ENCODE results near the gene TIAL1. TPM values are rescaled to one million over a fixed set of nuclear protein-coding genes. Genes with fewer than 3 reads are reported as not detected.

TIAL1 gene
- total RNA-seq, 1 experiment from 2014 or later: 220 TPM

DNA sequence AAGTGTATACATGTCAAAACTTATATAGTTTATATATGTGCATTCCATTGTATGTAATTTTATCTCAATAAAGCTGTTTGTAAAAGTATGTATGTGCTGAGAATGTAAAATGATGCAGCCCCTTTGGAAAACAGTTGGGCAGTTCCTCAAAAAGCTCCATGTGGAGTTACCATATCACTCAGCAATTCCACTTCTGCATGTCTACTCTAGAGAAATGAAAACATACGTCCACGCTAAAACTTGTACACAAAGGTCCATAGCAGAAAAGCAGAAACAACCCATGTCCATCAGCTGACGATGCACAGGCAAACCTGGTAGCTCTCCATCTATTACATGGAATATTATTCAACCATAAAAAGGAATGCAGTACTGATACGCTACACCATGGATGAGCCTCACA is 45.9 kb downstream of the TIAL1 start:
- POLR2A ChIA-PET: no interaction called here
- H3K4me3 ChIP-seq (replicated peaks in 1 of 2; ENCODE audit: low read depth in 1 of 2, low read length in 2 of 2): no peak overlapping the region
- BruUV-seq (replicated peaks): no TSS peak
- no peak overlapping the region for H3K4me2 ChIP-seq (ENCODE audit: low read length)
- H3K9me3 ChIP-seq (ENCODE audit: control insufficient read depth in 1 of 2, insufficient read depth in 1 of 2, low read depth in 1 of 2, low read length in 2 of 2): no peaks in the 10 kb centered on the region
- H3K9me2 ChIP-seq (ENCODE audit: insufficient read depth): no peaks in the 10 kb centered on the region
- peaks cover 7% of the 10 kb centered on the region; the same call in 1 of the 2 replicates for H3K27me3 ChIP-seq (ENCODE audit: insufficient read depth, low read length)
- no peak overlapping the region for H3K9ac ChIP-seq (ENCODE audit: low read length)
- H3K36me3 ChIP-seq (ENCODE audit: control insufficient read depth in 1 of 2, insufficient read depth in 2 of 2, low read length in 2 of 2): no peaks in the 10 kb centered on the region
- CTCF ChIA-PET: no interaction called here
- H3K4me1 ChIP-seq (ENCODE audit: control insufficient read depth in 1 of 2, insufficient read depth in 2 of 2, low read length in 2 of 2): peaks cover 6 to 7% of the 10 kb centered on the region in 2 experiments; a peak in 3 of 4 replicates
- RAD21 ChIA-PET (ENCODE audit: low non-redundant PET in 1 of 2, low total read pairs in 2 of 2, uncharacterized antibody in 2 of 2, unreplicated experiment in 2 of 2): no interaction called here
- H4K20me1 ChIP-seq (ENCODE audit: insufficient read depth): no peaks in the 10 kb centered on the region
- no peak for ATAC-seq
- no peak for TF ChIP-seq EGR1 (IDR thresholded peaks at IDR 0.05; ENCODE audit: low read depth)
- no peak for TF ChIP-seq EZH2phosphoT487 (IDR thresholded peaks at IDR 0.05; ENCODE audit: borderline replicate concordance)
- TF ChIP-seq, protein P1, sequence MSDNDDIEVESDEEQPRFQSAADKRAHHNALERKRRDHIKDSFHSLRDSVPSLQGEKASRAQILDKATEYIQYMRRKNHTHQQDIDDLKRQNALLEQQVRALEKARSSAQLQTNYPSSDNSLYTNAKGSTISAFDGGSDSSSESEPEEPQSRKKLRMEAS (IDR thresholded peaks at IDR 0.05): no peak
- TF ChIP-seq SP1 (IDR thresholded peaks at IDR 0.05; ENCODE audit: low read depth): no peak
- TF ChIP-seq FOSL1 (IDR thresholded peaks at IDR 0.05; ENCODE audit: low read depth): no peak
- no peak for TF ChIP-seq POLR2AphosphoS5 (IDR thresholded peaks at IDR 0.05; ENCODE audit: low read depth, low read length)
- TF ChIP-seq CEBPB (IDR thresholded peaks at IDR 0.05; ENCODE audit: low read depth): no peak
- TF ChIP-seq ZNF274 (IDR thresholded peaks at IDR 0.05; ENCODE audit: low read depth, low read length): no peak
- TF ChIP-seq SIN3A (IDR thresholded peaks at IDR 0.05; ENCODE audit: low read depth): no peak
- no peak for DNase-seq (ENCODE audit: low read depth, low spot score)
- H3K79me2 ChIP-seq (ENCODE audit: insufficient read depth, low read length): no peaks in the 10 kb centered on the region
- H3K27ac ChIP-seq (ENCODE audit: low read depth, low read length): no peak overlapping the region
- intact Hi-C loops (cut with micrococcal nuclease): no loop called here
- H2AFZ ChIP-seq (ENCODE audit: low read depth, low read length, poor library complexity, severe bottlenecking): no peak overlapping the region

DNA sequence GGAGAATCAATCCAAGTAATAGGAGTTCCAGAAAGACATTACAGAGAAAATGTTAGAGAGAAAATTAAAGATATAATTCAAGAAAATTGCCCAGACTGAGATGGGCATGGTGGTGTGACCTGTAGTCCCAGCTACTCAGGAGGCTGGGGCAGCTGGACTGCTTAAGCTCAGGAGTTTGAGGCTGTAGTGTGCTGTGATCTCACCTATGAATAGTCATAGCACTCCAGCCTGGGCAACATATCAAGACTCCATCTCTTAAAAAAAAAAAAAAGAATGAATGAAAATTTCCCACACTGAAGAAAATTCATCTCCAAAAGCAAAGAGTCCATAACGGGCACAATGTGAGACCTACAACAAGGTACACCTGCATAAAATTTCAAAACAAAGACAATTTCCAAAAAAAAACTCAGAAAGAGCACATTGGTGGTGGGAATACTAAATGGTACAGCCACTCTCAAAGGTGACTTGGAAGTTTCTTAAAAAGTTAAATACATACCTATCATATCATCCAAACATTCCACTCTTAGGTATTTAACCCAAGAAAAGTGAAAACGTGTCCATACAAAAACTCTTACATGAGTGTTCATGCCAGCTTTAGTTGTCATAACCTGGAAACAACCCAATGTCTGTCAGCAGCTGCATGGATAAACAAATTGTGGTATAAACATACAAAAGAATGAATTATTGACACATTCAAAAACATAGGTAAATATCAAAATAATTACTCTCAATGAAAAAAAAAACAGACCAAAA is 47.3 kb downstream of the TIAL1 start:
- DNase-seq (ENCODE audit: low read depth, low spot score) (no peak), ATAC-seq (no peak)
- RAD21 ChIA-PET (ENCODE audit: low non-redundant PET in 1 of 2, low total read pairs in 2 of 2, uncharacterized antibody in 2 of 2, unreplicated experiment in 2 of 2): interaction anchor here in 1 of 2 experiments (0.7 kb wide), 1 partner anchor 12 kb away, joined by 3 read pairs; no protein-coding TSS in a partner anchor
- Histone ChIP-seq H3K4me2 (ENCODE audit: low read length) (no peak overlapping the region), H3K27me3 (ENCODE audit: insufficient read depth, low read length) (peaks cover 7% of the 10 kb centered on the region; the same call in 1 of the 2 replicates), H3K4me3 (replicated peaks in 1 of 2; ENCODE audit: low read depth in 1 of 2, low read length in 2 of 2) (no peak overlapping the region), H3K79me2 (ENCODE audit: insufficient read depth, low read length) (no peaks in the 10 kb centered on the region), H3K9me2 (ENCODE audit: insufficient read depth) (no peaks in the 10 kb centered on the region), H3K9ac (ENCODE audit: low read length) (no peak overlapping the region), H3K27ac (ENCODE audit: low read depth, low read length) (no peak overlapping the region), H3K9me3 (ENCODE audit: control insufficient read depth in 1 of 2, insufficient read depth in 1 of 2, low read depth in 1 of 2, low read length in 2 of 2) (no peaks in the 10 kb centered on the region), H2AFZ (ENCODE audit: low read depth, low read length, poor library complexity, severe bottlenecking) (no peak overlapping the region), H4K20me1 (ENCODE audit: insufficient read depth) (no peaks in the 10 kb centered on the region), H3K36me3 (ENCODE audit: control insufficient read depth in 1 of 2, insufficient read depth in 2 of 2, low read length in 2 of 2) (no peaks in the 10 kb centered on the region), H3K4me1 (ENCODE audit: control insufficient read depth in 1 of 2, insufficient read depth in 2 of 2, low read length in 2 of 2) (peaks cover 12% of the 10 kb centered on the region in 2 experiments; a peak in 3 of 4 replicates)
- intact Hi-C loops (cut with micrococcal nuclease): no loop called here
- CTCF ChIA-PET: interaction anchor here (1.4 kb wide), 2 partner anchors 36 to 53 kb away, joined by 3 read pairs; no protein-coding TSS in a partner anchor
- POLR2A ChIA-PET: no interaction called here
- BruUV-seq (replicated peaks): no TSS peak
- TF ChIP-seq JUND (IDR thresholded peaks at IDR 0.05): no peak
- TF ChIP-seq, protein P2, sequence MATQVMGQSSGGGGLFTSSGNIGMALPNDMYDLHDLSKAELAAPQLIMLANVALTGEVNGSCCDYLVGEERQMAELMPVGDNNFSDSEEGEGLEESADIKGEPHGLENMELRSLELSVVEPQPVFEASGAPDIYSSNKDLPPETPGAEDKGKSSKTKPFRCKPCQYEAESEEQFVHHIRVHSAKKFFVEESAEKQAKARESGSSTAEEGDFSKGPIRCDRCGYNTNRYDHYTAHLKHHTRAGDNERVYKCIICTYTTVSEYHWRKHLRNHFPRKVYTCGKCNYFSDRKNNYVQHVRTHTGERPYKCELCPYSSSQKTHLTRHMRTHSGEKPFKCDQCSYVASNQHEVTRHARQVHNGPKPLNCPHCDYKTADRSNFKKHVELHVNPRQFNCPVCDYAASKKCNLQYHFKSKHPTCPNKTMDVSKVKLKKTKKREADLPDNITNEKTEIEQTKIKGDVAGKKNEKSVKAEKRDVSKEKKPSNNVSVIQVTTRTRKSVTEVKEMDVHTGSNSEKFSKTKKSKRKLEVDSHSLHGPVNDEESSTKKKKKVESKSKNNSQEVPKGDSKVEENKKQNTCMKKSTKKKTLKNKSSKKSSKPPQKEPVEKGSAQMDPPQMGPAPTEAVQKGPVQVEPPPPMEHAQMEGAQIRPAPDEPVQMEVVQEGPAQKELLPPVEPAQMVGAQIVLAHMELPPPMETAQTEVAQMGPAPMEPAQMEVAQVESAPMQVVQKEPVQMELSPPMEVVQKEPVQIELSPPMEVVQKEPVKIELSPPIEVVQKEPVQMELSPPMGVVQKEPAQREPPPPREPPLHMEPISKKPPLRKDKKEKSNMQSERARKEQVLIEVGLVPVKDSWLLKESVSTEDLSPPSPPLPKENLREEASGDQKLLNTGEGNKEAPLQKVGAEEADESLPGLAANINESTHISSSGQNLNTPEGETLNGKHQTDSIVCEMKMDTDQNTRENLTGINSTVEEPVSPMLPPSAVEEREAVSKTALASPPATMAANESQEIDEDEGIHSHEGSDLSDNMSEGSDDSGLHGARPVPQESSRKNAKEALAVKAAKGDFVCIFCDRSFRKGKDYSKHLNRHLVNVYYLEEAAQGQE (IDR thresholded peaks at IDR 0.05; ENCODE audit: low read depth): no peak
- no peak for TF ChIP-seq SIN3A (IDR thresholded peaks at IDR 0.05; ENCODE audit: low read depth)
- no peak for TF ChIP-seq EGR1 (IDR thresholded peaks at IDR 0.05; ENCODE audit: low read depth)
- no peak for TF ChIP-seq POLR2A (IDR thresholded peaks at IDR 0.05; ENCODE audit: borderline replicate concordance, extremely low read depth, insufficient read depth, insufficient read length)
- no peak for TF ChIP-seq TCF7L2 (IDR thresholded peaks at IDR 0.05; ENCODE audit: borderline replicate concordance, extremely low read depth, insufficient read depth, insufficient read length)
- no peak for TF ChIP-seq SP1 (IDR thresholded peaks at IDR 0.05; ENCODE audit: low read depth)
- no peak for TF ChIP-seq ELF1 (IDR thresholded peaks at IDR 0.05; ENCODE audit: borderline replicate concordance, low read depth)
- no peak for TF ChIP-seq FOSL1 (IDR thresholded peaks at IDR 0.05; ENCODE audit: low read depth)
- no peak for TF ChIP-seq CEBPB (IDR thresholded peaks at IDR 0.05; ENCODE audit: low read depth)
- TF ChIP-seq POLR2AphosphoS5 (IDR thresholded peaks at IDR 0.05; ENCODE audit: low read depth, low read length): no peak
- TF ChIP-seq RAD21 (IDR thresholded peaks at IDR 0.05; ENCODE audit: low read depth): no peak
- no peak for TF ChIP-seq EZH2 (IDR thresholded peaks at IDR 0.05)
- TF ChIP-seq YY1 (IDR thresholded peaks at IDR 0.05; ENCODE audit: extremely low read depth, insufficient replicate concordance, low read depth, low read length): no peak
- TF ChIP-seq CBX3 (IDR thresholded peaks at IDR 0.05; ENCODE audit: low read depth): no peak
